GM13976 (cell line): Measurements from ENCODE around the gene NRROS.

Source experiments
- DNase-seq: peaks from one replicate; pipeline ENCODE4 v3.0.0; 2012; ENCODE audit warnings: low spot score
- in situ Hi-C: fragments of 300-500 bp; cut with MboI; formaldehyde crosslinking; loops from one replicate; pipeline ENCODE4 v1.12.0; 2022; ENCODE audit warnings: low sequenced_read_pairs, mixed read lengths, inconsistent platforms; ENCODE audit not compliant: unreplicated experiment
- TF ChIP-seq, protein P1 (sequence below): IDR thresholded peaks from 2 replicates; pipeline ENCODE4 v1.5.1; 2012; ENCODE audit warnings: borderline replicate concordance, mild to moderate bottlenecking; ENCODE audit not compliant: insufficient read depth; ENCODE audit errors: extremely low read depth, missing control alignments, control extremely low read depth

The NRROS gene

DNA sequence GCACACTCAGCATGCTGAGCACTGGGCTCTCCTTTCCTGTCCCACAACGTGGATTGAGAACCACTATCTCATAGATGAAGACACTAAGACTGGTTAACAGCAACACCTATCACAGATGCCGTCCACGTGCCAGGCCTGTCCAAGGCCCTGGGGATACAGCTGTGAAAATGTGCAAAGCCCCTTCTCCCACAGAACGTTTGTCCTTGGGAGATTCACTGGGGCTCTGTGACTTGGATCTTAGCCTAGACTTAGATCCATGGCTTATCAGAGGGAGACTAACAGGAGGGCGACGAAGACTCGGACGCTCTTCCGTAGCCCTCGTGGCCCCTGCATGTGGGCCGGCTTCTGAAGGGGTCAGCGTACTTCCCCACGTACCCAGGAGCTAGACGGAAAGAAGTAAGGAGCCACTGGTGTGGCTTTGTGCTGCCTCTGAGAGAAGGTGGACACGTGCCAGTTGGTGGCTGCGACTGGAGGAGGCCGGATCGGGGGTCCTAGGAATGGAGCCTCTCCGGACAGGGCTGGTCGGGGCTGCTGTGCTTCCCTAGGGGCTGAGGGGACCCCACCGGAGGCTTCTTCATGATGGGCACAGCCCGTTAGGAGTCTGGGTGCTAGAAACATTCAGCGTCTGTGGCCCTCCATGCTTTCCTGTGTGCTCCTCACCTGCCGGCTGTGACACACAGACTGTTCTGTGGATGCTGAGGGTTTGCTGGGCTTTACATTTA lies 964 bp downstream of the NRROS start:
- in situ Hi-C loops = no loop called here
- DNase-seq = no peak

GRCh38 chr3:196641333-196642054 lies 2.0 kb downstream of the NRROS start:
- in situ Hi-C loops = no loop called here
- DNase-seq = no peak
- TF ChIP-seq, protein P1, sequence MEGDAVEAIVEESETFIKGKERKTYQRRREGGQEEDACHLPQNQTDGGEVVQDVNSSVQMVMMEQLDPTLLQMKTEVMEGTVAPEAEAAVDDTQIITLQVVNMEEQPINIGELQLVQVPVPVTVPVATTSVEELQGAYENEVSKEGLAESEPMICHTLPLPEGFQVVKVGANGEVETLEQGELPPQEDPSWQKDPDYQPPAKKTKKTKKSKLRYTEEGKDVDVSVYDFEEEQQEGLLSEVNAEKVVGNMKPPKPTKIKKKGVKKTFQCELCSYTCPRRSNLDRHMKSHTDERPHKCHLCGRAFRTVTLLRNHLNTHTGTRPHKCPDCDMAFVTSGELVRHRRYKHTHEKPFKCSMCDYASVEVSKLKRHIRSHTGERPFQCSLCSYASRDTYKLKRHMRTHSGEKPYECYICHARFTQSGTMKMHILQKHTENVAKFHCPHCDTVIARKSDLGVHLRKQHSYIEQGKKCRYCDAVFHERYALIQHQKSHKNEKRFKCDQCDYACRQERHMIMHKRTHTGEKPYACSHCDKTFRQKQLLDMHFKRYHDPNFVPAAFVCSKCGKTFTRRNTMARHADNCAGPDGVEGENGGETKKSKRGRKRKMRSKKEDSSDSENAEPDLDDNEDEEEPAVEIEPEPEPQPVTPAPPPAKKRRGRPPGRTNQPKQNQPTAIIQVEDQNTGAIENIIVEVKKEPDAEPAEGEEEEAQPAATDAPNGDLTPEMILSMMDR = no peak

More for the DNA sequence above, 964 bp downstream of the NRROS start:
- TF ChIP-seq, protein P1 = no peak

DNA sequence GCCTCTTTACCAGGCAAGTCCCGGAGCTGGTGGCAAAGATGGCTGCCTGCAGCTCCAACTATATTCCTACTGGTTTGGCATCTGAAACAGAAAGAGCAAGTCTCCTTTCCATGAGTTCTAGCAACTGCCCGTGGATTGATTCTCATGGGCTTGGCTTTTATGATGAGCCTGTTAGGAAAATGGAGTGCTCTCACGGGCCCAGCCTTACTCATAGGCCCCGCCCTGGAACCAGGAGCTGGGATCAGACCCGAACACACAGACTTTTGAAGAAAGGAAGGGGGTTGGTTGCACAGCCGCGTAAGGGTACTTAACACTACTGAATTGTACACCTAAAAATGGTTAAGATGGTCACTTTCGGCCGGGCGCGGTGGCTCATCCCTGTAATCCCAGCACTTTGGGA lies 2.9 kb downstream of the NRROS start:
- in situ Hi-C loops = no loop called here
- TF ChIP-seq, protein P1 = no peak
- DNase-seq = no peak

DNA sequence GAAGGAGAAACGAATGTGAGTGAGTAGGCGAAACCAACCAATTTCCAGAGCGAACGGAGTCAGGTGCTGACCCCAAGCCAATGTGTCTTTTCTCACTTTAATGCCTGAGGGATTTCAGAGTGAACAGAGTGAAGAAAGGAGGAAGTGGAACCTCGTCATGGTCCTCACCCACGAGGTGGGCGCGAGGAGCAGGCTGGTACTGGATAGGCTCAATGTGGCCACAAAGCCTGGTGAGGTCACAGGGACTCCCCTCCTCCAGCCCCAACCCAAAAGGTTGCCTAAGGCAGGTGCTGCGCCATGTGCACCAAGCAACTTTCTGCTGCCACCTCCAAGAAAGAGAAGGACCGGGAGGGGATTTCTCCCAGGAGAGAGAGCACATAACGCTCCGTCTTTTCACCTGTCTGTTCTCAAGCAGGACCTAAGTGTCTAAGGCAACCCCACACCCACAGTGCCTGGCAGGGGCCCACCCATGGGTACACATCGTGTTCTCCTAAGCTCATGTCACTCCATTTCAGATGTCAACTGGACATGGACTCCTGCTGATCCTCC lies 3.8 kb downstream of the NRROS start:
- in situ Hi-C loops = no loop called here
- DNase-seq = peak; percentile 85
- TF ChIP-seq, protein P1 = no peak

DNA sequence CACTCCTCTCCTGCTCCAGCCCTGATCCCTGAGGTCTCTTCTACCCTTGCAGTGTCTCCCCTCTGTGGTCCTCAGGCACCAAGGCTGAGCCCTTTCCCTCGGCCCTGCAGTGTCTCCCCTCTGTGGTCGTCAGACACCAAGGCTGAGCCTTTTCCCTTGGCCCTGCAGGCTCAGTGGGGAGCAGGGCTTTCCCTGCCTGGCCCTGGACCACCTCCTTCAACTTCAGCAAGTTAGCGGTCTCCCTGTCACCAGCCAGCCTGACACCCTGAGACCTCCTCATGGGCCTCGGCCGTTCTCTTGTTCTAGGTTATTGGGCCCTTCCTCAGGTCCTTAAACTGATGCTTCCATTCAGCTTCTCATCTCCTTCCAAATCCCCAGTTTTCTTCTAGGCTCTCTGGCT lies 4.3 kb downstream of the NRROS start:
- no peak for DNase-seq
- TF ChIP-seq, protein P1 = no peak
- in situ Hi-C loops = no loop called here

DNA sequence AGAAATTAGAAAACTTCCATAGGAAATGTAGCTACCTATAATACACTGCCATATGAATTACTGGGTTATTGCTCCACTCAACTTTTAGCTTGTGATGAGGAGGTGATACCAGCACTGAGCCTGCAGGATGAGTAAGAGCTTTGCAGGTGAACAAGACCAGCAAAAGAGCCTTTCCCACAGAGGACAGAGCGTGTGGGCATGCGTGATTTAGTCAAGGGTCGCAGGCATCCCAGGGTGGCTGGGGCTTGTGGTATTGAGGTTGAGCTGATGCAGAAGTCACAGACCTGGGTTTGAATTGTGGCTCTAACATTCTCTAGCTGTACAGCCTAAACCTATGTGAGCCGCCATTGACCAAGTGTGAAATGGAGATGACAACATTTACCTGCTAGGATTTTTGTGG lies 5.6 kb downstream of the NRROS start:
- DNase-seq = no peak
- TF ChIP-seq, protein P1 = no peak
- in situ Hi-C loops = no loop called here
